HG03064 (cell line): ENCODE data around the gene ROCK2.
A peak's percentile ranks its signal among the peaks of the same experiment; 100 is the strongest.

Source experiments
- ATAC-seq: cut with Tn5 transposase; IDR thresholded peaks from one replicate; pipeline ENCODE4 v1.9.1; 2021; ENCODE audit warnings: low read depth; ENCODE audit not compliant: unreplicated experiment

ROCK2 gene

DNA sequence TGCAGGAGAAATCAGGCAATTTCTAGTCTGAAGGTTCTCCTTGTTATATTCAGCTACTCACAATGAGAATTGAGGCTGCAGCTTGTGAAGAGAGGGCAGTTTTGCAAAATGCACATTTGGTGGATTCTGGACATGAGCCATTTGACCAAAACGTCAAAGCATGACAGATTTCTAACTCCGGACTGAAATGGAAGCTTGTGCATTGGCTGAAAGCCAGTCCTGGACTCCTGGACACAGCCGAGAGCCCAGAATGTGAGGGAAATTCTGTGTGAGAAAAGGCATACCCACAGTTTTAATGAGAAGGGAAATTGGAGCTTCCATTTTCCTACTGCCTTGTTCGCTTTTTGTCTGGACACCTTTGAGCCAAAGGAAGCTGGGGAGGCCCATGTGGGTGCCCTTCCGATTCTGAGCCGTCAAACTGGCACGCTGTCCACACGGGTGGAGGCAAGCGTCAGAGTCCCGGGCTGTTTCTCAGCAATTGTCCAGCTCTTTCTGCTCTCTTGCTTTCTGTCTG, 23.7 kb upstream of the ROCK2 start:
- ATAC-seq = no peak

DNA sequence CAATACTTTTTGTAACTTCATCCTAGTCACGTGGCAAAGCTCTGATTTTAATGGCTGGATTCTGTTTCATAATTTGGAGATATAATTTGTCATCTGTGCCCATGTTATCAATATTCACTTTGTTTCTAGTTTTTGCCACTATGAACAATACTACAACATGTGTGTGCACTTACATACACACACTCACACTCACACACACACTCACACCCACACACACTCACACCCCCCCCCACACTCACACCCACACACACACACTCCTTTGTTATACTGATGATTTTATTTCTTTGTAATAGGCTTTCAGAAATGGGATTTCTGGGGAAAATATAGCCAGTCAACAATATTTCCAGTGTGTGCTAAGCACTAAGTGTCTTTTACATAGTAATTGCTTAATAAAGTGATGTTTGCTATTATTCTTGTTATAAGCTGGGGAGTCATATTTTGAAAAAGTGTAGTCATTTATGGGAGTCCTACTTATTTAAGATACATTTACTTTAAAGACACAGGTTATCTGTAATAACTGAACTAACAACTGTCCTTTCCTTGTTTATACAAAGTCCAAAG, 22.8 kb upstream of the ROCK2 start:
- no peak for ATAC-seq

DNA sequence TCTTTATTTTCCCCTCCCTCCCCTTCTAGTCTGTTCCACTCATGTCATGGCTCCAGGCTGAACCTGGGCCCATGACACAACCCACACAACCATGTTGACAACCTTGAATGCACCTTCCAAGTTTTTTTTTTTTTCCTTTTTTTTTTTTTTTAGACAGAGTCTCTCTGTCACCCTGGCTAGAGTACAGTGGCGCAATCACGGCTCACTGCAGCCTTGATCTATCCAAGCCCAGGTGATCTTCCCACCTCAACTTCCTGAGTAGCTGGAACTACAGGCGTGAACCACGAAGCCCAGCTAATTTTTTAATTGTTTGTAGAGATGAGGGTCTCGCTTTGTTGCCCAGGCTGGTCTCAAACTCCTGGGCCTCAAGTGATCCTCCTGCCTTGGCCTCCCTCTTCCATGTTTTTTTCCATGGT, 21.9 kb upstream of the ROCK2 start:
- ATAC-seq = no peak

DNA sequence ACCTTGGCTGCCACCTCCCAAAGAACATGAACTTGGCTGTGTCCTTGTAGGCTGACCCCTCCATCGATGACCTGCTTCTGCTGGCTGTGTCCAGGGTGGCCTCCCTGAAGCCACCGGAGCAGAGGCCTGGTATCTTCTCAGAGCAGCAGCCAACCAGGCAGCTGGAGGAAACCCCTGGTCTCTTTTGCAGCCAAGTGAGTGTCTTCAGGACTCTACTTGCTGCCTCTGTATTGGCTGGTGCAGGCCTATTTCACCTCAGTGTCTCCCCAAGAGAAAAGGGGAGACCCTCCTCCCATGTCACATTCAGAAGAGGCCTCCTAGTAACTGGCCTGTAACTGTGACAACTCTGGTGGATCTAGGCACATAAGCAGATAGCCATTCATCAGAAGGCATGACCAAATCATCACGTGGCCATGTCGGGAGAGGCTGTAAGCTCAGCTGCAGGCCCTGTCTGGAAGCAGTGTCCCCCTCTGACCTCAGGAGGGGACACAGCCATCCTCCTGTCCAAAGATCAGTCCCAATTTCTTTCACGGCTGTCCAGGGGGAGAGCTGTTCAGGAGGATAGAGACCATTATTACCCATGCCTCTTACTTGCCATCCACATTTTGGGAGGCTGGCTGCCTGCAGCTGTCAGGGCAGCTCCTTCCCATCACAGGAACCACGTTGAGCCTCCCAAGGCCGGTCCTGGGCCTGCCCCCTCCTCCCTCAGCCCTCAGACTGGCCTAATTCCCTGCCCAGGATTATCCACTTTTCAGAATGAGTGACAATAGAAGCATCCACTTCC, 20.9 kb upstream of the ROCK2 start:
- no peak for ATAC-seq

DNA sequence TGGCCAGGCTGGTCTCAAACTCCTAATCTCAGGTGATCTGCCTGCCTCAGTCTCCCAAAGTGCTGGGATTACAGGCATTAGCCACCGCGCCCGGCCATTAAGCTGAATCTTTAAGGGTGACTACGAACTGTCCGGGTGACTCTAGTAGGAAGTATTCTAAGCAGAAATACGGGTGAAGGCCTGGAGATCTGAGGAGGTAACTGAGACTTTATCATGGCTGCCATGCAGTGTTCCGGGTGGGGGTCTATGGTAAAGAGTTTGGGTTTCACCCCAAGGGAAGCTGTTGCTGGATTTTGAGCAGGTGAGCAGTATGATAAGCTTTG, 20.1 kb upstream of the ROCK2 start:
- no peak for ATAC-seq

DNA sequence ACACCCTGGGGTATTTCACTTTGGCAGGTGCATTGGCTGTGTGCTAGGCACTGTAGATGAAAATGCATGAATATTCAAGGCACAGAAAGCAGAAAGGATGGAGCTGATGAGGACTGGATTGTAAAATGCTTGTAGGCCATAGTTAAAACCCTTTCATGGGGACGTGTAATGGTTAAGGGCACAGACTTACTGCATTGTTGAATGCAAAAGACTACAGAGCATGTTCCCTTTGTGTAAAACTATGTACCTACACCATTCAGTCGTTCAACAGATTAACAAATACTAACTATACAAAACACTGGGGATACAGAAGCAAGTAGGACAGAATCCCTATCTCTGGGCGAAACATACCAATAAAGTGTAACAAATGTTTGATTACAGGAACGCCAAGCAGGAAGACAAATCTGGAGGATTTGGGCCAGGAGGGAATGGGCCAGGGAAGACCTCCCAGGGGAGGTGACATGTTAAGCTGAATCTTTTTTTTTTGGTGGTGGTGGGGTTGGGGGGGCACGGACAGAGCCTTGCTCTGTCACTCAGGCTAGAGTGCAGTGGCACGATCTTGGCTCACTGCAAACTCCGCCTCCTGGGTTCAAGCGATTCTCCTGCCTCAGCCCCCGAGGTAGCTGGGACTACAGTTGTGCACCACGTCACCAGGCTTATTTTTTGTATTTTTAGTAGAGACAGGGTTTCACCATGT, 19.6 kb upstream of the ROCK2 start:
- ATAC-seq = no peak

DNA sequence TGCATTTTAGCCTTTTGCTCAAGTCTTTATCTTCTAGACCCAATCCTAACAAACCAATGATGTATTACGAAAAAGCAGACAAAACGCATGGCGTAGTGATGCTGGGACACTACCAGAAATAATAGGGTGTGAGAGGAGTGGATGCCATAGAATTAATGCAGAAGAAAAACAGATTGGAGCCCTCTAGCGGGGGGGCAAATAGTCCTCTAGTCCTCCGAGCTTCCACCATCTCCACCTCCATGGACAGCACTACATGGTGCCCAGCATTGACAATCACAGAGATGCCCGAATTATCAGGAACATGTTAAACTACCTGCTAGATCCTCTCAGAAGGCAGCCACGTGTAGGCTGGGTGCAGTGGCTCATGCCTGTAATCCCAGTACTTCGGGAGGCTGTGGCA, 15.4 kb upstream of the ROCK2 start:
- no peak for ATAC-seq

DNA sequence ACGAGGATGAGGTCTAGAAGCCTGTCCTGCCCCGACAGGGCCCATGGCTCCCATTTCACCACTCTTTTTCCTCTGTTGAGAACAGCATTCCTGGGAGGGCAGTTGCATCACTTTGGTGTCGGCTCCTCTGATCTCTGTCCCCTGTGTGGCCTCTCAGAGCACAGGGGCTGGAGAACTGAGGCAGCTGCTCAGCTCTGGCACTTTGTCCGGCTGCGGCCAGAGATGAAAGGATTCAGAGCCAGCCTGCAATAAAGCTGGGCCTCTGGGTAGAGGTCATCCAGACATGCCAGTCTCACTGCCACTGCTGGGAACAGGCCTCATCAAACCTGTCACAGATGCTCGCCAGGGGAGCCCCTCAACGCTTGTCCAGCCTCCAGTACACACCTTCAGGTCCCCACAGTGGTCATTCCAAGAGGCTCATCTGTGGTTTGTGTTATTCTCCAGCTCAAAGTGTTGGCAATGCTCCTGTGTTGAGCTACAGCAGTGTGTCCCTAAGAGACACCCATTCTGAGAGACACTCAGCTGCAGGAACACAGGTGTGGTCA, 13.1 kb upstream of the ROCK2 start:
- ATAC-seq = no peak

DNA sequence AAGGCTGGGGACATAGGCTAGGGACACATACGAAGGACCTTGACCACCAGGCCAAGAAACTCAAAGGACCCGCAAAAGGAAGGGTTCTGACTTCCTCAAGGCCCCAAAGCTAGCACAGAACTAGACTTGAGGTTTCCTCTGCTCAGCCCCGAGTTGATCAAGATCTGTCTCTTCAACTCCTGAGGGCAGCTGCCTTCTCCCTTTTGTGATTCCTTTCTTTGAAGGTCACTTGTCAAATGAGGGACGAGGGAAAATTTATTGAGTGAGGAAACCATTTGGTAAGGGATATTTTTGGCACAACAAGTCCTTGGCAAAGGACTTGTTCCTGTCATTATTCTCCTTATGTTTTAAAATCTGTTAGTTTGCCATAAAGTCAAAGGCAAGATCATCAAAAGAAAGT, 12.3 kb upstream of the ROCK2 start:
- no peak for ATAC-seq

DNA sequence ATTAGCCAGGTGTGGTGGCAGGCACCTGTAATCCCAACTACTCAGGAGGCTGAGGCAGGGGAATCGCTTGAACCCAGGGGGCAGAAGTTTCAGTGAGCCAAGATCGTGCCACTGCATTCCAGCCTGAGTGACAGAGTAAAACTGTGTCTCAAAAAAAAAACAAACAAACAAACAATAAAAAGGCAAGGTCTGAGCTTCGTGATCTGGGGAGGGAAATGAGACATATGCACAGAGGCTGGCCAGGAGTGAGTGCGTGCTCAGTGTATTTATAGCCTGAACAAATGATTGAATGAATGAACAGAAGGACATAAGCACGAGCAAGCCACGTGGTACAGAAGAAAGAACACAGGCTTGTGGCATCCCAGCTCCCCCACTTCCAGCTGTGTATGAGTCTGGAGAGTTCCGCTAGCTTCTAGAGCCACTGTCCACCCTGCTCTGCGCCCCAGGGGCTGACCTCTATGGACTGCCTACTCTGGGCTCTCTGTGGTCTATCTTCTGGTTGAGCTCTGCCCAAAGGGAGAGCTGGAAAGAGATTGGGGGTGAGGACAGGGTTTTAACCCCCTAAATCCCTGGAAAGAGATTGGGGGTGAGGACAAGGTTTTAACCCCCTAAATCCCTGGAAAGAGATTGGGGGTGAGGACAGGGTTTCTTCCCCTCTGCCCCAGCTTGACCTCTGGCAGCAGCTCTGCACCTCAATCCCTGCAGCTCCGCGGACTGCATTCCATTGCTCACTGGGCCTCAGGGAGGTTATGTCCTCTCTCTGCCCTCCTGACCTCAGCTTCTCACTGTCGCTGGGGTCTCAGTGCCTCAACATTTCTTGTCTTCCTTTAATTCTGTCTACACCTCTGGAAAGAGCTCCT, 11.0 kb upstream of the ROCK2 start:
- ATAC-seq = no peak

DNA sequence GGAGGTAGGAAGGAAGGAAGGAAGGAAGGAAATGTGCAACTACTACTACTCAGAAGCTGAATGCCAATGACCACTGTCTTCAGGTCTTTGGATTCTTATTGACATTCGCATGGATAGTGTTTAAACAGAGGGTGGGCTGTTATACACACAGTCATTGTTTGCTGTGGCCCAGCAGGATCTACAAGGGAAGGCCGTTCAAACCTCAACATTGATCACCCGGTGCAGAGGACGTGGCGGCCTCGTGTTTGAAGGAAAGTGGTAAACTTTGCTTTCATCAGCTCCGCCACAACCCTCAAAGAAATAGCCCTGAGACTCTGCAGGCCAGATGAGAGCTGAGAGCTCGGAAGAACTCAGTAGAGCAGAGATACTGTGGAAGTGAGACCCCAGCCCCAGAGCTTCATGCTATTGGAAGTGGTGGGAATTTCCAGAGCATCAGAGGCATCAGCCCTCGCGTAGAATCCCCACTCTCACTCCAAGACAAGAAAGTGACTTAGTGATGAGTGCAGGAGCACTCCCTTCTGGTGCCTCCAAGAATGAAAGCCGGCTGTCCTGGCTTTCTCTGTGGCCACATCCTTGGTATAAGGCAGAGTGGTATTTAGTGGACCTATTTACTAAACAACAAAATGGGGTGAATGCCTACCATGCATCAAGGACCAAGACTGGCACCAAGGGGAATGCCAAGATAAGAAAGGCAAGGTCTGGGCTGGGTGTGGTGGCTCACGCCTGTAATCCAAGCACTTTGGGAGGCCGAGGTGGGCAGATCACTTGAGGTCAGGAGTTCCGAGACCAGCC, 10.1 kb upstream of the ROCK2 start:
- ATAC-seq = no peak

DNA sequence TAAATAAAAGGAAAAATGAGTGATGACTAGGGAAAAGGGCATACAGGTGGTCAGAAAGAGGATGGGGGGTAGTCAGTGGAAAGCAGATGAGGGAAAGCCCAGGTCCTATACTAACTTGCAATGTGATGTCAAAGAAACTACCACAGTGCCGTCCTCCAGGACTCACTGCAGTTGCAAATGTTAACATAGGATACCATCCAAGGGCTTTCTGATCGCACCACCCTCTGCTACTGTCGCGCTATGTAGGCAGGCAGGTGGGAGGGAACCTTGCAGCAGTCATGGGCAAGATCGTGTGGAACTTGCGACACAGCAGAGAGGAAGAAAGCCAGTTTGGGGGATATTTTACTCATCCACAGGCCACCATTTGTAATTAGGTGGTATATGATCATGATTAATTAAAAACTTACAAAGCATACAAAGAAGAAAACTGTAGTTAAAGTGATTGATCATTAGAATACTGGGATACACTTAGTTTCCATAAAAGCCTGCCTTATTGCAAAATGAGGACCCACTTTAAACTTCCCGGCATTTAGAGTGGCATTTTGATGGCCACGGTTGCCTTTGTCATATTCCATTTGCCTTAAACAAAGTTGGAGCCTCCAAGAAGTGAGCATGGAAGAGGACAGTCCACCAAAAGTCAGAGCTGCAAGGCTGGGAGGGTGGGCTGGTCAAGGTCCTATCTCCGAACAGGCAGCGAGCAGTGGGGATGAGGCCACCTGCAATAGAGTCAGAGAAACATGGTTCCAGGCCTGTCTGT, 8.5 kb upstream of the ROCK2 start:
- ATAC-seq = no peak

DNA sequence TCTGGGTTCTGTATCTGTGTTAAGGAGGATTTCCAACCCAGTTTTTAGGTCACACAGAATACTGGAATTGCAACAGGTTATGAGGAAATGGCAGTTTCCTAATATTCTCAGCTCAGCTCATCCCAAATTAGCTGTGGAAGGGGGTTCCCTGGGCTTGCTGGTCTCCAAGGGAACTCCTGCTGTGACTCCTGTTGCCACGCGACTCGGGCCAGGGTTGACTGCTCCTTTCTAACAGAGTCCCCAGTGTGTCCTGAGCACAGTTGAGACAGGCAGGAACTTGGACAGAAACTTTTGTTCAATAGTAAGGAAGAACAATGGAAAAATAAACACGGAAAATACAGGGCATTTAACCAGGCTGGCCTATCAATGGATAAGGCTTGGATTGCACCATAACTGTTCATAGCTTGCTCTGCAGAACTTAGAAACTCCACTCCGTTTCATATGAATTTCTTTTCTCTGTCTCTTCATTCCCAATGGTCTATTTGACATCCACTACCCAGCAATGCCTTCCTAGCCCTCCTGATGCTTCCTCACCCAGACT, 3.8 kb upstream of the ROCK2 start:
- no peak for ATAC-seq

DNA sequence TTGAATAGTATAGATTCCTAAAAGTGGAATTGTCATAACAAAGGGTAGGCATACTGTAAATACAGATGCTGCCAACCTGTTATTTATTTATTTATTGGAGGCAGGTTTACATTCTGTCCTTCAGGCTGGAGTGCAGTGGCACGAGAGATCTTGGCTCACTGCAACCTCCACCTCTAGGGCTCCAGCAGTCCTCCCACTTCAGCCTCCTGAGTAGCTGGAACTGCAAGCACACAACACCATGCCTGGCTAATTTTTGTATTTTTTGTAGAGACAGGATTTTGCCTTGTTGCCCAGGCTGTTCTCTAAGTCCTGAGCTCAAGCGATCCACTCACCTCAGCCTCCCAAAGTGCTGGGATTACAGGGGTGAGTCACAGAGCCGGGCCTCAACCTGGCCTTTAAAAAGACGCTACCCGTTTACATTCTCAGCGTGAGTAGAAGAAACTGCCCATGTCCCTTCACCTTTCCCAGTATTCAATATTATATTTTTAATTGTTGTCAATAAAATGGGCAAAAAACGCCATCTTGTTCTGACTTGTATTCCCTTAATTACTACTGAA, 3.0 kb upstream of the ROCK2 start:
- no peak for ATAC-seq

DNA sequence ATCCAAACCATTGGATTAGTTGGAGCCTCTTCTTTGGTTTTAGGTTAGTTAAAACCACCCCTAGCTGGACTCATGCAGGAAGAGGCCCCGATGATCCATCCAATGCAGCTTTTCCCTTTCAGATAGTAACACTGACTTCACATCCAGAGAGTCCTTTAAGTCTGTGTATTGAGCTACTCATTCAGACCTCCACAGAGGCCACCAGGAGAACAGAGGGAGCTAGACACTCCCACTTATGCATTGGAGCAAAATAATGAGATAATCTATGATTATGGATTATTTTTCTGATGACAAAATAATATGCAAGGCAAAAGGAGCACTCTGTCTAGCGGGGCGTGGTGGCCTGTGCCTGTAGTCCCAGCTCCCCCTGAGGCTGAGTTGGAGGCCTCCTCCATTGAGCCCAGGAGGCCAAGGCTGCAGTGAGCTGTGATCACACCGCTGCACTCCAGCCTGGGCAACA, 1.6 kb upstream of the ROCK2 start:
- no peak for ATAC-seq

DNA sequence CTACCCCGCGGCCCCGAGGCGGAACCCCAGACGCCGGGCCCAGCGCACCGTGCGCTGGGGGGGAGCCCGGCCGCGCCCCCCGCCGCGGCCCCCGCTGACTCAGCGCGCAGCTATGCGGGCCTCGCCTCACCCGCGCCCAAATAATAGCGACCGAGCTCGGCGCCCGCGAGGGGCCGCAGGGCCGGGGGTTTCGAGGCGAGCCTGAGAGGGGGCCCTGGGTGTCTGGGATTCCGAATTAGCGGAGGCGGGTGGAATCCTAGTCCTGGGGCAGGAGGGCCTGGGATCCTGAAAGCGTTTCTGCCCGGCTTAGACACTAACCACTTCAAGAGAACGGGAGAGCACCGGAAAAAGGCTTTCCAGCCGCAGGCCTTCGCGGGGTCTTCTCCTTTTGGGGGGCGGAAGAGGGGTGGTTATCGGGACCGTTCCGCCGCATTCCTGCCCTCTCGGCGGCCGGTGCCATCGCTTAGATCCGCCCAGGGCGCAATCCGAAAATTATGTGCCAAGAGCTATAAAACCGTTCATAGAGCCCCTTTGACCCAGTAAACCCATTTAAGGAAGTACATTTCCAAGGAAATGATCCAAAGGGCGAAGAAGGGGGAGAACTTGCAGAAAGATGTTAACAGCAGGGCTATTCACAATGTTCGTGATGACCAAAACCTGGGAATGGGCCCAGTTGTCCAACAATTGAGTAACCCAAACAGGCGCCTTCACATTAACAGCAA, 681 bp upstream of the ROCK2 start:
- peak; percentile 38 for ATAC-seq

DNA sequence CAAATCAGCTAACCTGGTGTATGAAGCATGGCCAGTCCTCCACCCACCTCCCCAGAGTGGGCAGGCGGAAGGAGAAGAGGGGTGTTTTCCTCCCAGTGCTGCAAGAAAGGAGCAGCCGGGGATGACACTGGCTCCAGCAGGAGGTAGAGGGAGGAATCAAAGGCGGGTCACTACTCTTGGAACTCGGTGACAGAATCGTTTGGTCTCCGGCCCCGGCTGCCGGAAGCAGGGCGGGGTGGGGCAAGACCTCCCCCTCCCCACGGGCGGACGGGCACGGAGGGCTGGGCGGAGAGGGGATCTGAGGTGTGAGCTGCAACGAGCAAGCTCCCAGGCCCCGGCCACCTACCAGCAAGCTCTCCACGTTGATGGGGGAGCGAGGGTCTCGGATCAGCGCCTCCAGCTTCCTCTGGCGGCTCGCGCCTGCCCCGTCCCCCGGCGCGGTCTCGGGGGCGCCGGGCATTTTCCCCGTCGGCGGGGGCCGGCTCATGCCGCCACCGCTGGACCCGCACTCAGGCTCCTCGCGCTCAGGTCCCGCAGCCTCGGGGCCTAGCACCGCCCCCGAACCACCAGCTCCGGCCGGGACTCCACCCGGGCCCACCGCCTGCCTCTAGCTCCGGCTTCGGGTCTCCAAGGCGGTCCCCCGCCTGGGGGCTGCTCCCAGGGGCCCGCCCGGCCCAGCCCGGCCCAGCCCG, 640 bp downstream of the ROCK2 start:
- ATAC-seq = peak; percentile 35

DNA sequence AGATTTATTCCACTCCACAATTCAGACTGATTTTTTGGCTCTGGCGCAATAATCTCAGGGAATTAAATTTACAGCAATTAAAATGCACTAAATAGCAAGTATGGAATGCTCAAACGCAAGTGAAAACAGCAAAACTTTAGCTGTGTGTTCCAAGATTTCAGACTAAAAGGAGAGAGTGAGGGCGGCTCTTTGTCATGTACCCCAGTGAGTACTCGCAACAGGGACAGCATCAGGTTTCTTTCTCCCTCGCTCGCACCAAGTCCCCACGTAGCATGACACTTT, 1.1 kb downstream of the ROCK2 start:
- peak; percentile 21 for ATAC-seq
